ENCODE data around the gene CYB561A3. TPM values are rescaled to one million over a fixed set of nuclear protein-coding genes. Genes with fewer than 3 reads are reported as not detected.

Gene CYB561A3
- total and polyA plus RNA-seq, 2 of the 13 experiments (the other 11 are each of a cell fraction or from before 2014, with no cell fraction given) = 11.4 to 14.9 TPM

DNA sequence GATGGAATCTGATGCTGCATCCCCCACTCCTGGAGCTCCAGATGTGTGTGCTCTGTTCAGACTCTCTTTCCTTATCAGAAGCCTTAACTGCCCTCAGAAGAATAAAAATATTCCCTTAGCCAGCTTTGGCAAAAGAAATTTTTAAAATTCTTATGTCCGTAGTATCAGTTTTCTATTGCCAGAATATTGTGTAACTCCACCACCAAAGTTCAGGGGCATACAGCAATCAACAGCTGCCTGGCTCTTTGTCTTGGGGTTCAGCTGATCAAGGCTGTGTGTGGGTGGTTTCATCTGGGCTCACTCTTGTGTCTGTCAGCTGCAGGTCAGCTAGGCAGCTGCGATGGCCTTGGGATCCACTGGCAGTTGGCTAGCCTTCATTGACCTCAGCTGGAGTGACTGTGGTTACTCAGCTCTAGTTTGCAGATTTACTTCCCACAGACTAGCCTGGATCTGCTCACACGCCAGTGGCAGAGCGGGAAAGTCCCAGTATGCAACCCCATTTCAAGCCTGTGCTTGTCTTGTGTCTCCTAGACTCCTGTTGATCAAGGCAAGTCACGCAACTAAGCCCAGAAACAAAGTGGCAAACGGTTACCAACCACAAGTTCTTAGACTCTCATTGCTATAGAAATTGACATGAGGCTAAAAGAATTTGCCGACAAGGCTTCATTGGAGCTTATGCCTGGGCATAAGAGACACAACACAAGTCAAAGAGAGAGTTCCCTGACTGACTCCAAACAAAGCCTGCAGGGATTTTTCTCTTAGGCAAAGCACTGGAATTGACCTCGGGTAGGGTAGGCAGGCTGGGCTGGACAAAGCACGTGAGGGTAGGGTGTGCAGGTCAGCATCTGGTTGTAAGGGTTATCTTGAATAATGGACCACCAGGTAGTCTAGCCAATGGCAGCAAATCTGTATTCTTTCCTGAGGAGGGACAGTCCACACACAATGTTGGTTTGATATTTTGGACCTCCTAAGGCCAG lies 8.0 kb upstream of the CYB561A3 start (continued):
- TF ChIP-seq MIXL1 (CRISPR knock-in tag; IDR thresholded peaks at IDR 0.05) = peak; percentile 73; the same call in 1 of the 2 replicates
- TF ChIP-seq YEATS4 (CRISPR knock-in tag; IDR thresholded peaks at IDR 0.05; ENCODE audit: borderline replicate concordance) = no peak
- TF ChIP-seq, protein P1, sequence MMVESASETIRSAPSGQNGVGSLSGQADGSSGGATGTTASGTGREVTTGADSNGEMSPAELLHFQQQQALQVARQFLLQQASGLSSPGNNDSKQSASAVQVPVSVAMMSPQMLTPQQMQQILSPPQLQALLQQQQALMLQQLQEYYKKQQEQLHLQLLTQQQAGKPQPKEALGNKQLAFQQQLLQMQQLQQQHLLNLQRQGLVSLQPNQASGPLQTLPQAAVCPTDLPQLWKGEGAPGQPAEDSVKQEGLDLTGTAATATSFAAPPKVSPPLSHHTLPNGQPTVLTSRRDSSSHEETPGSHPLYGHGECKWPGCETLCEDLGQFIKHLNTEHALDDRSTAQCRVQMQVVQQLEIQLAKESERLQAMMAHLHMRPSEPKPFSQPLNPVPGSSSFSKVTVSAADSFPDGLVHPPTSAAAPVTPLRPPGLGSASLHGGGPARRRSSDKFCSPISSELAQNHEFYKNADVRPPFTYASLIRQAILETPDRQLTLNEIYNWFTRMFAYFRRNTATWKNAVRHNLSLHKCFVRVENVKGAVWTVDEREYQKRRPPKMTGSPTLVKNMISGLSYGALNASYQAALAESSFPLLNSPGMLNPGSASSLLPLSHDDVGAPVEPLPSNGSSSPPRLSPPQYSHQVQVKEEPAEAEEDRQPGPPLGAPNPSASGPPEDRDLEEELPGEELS (CRISPR knock-in tag; IDR thresholded peaks at IDR 0.05) = peak; percentile 52
- TF ChIP-seq CBX5 (CRISPR knock-in tag; IDR thresholded peaks at IDR 0.05; ENCODE audit: borderline replicate concordance) = peak; percentile 26; the same call in 1 of the 2 replicates
- peak; percentile 49; the same call in 1 of the 2 replicates for TF ChIP-seq ZNF350 (CRISPR knock-in tag; IDR thresholded peaks at IDR 0.05; ENCODE audit: borderline replicate concordance, low read depth)
- TF ChIP-seq, protein P2, sequence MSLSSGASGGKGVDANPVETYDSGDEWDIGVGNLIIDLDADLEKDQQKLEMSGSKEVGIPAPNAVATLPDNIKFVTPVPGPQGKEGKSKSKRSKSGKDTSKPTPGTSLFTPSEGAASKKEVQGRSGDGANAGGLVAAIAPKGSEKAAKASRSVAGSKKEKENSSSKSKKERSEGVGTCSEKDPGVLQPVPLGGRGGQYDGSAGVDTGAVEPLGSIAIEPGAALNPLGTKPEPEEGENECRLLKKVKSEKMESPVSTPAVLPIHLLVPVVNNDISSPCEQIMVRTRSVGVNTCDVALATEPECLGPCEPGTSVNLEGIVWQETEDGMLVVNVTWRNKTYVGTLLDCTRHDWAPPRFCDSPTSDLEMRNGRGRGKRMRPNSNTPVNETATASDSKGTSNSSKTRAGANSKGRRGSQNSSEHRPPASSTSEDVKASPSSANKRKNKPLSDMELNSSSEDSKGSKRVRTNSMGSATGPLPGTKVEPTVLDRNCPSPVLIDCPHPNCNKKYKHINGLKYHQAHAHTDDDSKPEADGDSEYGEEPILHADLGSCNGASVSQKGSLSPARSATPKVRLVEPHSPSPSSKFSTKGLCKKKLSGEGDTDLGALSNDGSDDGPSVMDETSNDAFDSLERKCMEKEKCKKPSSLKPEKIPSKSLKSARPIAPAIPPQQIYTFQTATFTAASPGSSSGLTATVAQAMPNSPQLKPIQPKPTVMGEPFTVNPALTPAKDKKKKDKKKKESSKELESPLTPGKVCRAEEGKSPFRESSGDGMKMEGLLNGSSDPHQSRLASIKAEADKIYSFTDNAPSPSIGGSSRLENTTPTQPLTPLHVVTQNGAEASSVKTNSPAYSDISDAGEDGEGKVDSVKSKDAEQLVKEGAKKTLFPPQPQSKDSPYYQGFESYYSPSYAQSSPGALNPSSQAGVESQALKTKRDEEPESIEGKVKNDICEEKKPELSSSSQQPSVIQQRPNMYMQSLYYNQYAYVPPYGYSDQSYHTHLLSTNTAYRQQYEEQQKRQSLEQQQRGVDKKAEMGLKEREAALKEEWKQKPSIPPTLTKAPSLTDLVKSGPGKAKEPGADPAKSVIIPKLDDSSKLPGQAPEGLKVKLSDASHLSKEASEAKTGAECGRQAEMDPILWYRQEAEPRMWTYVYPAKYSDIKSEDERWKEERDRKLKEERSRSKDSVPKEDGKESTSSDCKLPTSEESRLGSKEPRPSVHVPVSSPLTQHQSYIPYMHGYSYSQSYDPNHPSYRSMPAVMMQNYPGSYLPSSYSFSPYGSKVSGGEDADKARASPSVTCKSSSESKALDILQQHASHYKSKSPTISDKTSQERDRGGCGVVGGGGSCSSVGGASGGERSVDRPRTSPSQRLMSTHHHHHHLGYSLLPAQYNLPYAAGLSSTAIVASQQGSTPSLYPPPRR (CRISPR knock-in tag; IDR thresholded peaks at IDR 0.05; ENCODE audit: borderline replicate concordance) = peak; percentile 67; the same call in 1 of the 2 replicates
- TF ChIP-seq RFXAP (CRISPR knock-in tag; IDR thresholded peaks at IDR 0.05; ENCODE audit: borderline replicate concordance) = peak; percentile 35; the same call in 1 of the 2 replicates
- peak; percentile 75; the same call in 1 of the 3 replicates for TF ChIP-seq MXI1 (IDR thresholded peaks at IDR 0.05; ENCODE audit: borderline replicate concordance, low read depth, low read length)
- no peak for TF ChIP-seq DR1 (CRISPR knock-in tag; IDR thresholded peaks at IDR 0.05)
- peak; percentile 96 for TF ChIP-seq SALL1 (CRISPR knock-in tag; IDR thresholded peaks at IDR 0.05)
- TF ChIP-seq NR2F6 (IDR thresholded peaks at IDR 0.05) = peak; percentile 66
- TF ChIP-seq NR2F6 (CRISPR knock-in tag; IDR thresholded peaks at IDR 0.05) = peak; percentile 82
- peak; percentile 83 for TF ChIP-seq CEBPG (CRISPR knock-in tag; IDR thresholded peaks at IDR 0.05)
- peak; percentile 97 for TF ChIP-seq ZBTB42 (CRISPR knock-in tag; IDR thresholded peaks at IDR 0.05)
- no peak for TF ChIP-seq EED (CRISPR knock-in tag; IDR thresholded peaks at IDR 0.05)
- TF ChIP-seq, protein P3, sequence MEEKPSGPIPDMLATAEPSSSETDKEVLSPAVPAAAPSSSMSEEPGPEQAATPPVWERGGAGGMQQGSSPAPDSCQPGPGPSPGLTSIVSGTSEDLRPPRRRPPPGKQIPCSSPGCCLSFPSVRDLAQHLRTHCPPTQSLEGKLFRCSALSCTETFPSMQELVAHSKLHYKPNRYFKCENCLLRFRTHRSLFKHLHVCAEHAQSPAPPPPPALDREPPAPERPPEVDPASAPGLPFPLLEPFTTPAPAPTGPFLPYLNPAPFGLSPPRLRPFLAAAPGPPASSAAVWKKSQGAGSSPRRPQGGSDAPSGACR (CRISPR knock-in tag; IDR thresholded peaks at IDR 0.05) = no peak
- TF ChIP-seq SIN3A (IDR thresholded peaks at IDR 0.05; ENCODE audit: borderline replicate concordance, low read depth, low read length) = 0 out of 2 replicates have a peak, but pooled peaks have one; percentile 24
- TF ChIP-seq, protein P4, sequence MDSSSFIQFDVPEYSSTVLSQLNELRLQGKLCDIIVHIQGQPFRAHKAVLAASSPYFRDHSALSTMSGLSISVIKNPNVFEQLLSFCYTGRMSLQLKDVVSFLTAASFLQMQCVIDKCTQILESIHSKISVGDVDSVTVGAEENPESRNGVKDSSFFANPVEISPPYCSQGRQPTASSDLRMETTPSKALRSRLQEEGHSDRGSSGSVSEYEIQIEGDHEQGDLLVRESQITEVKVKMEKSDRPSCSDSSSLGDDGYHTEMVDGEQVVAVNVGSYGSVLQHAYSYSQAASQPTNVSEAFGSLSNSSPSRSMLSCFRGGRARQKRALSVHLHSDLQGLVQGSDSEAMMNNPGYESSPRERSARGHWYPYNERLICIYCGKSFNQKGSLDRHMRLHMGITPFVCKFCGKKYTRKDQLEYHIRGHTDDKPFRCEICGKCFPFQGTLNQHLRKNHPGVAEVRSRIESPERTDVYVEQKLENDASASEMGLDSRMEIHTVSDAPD (CRISPR knock-in tag; IDR thresholded peaks at IDR 0.05) = peak; percentile 82
- peak; percentile 95 for TF ChIP-seq HNF4A (CRISPR knock-in tag; IDR thresholded peaks at IDR 0.05)
- peak; percentile 37; the same call in 1 of the 2 replicates for TF ChIP-seq ZSCAN9 (CRISPR knock-in tag; IDR thresholded peaks at IDR 0.05; ENCODE audit: borderline replicate concordance)

All from HepG2 (cell line).